GM21526 (cell line): ENCODE results near the gene MYBBP1A.

Experiments used
- ATAC-seq: cut with Tn5 transposase; IDR thresholded peaks from one replicate; pipeline ENCODE4 v1.9.1; 2021; ENCODE audit warnings: moderate library complexity; ENCODE audit not compliant: unreplicated experiment, low FRiP score

The MYBBP1A gene

DNA sequence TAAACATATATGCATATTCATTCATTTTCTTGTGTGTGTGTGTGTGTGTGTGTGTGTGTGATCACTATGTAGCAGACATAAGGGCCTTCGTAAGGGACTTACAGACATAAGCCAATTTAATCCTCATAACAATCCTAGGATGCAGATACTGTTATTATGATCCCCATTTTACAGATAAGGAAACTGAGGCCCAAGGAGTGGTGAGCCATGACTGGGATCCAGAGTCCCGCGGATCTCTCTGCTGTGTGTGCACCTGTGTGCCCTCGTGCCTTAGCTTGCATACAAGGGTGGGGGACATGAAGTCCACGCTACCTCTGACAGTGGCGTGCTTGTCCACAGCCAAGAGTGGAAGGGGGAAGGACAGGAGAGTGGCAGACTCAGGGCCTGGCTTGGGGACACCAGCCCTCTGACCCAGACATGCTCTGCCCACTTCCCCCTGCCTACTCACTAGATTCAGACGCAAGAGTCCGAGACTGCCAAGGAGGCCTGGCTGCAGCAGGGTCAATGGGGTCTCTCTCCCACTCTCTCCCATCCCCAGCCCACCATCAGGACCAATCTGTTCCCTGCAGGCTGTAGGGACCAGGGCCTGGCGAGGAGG, 19.4 kb upstream of the MYBBP1A start:
- no peak for ATAC-seq

- ATAC-seq, result no peak
Observed at GRCh38 chr17:4573669-4574068, 18.5 kb upstream of the MYBBP1A start.

GRCh38 chr17:4573115-4573514, 17.9 kb upstream of the MYBBP1A start:
- ATAC-seq, result no peak

DNA sequence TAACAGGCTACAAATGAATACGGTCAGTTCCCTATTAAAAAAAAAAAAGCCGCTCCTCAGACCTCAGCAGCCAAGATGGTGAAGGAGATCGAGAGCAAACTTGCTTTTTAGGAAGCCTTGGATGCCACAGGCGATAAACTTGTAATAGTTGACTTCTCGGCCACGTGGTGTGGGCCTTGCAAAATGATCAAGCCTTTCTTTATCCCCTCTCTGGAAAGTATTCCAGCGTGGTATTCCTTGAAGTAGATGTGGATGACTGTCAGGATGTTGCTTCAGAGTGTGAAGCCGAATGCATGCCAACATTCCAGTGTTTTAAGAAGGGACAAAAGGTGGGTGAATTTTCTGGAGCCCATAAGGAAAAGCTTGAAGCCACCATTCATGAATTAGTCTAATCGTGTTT, 16.9 kb upstream of the MYBBP1A start:
- ATAC-seq, result no peak

DNA sequence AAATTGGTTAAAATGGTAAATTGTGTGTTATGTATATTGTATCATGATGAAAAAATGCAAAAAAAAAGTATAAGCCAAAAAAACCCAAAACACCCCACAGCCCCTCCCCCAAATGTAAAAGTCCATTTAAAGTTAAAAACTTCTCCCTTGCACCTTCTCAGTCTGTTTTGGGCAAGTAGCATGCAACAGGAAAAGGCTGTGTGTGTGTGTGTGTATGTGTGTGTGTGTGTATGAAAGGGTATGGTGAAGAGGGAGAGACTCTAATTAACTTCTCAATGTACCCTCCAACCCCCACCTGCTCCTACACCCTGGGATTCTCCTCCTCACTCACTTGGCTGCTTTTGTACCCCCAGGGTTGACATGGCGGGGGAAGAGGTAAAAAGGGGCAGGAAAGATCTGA, 14.4 kb upstream of the MYBBP1A start:
- no peak for ATAC-seq

GRCh38 chr17:4566785-4567184, 11.6 kb upstream of the MYBBP1A start:
- ATAC-seq, result no peak

DNA sequence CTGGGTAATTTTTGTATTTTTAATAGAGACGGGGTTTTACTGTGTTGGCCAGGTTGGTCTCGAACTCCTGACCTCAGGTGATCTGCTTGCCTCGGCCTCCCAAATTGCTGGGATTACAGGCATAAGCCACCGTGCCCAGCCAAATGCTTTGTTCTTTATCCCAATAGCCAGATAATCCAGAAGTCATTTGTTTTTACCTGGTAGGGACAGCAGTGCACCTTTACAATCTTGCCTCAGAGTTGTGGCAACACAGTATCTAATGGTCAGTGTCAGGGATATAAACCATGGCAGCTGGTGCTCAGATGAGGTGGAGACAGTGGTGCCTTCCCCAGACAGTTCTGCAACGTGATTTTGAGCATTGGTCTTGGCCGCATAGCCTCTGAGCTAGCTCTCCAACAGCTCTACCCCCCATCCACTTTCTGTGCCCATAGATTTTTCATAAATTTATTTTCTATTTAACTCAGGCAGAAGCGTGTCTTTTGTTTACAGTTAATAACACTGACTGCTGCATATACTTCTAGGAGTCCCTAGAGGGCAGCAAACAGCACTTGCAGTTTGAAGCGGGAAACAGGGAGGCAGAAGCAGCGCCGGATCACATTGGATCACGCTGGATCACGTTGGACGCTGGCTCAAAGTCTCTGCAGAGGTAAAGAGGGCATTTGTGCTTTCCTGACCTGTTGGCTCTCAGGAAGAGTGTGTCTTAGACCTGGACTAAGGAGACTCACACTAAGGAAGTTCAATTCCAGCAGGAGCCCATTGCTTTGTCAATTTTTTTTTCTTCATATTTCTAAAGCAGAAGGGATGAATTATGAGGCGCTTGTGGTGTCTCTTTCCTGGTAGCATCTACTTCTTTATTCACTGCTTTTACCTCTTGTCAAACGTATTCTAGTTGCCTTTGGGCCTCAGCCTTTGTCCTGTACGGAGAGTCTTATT, 10.3 kb upstream of the MYBBP1A start:
- no peak for ATAC-seq

- ATAC-seq, result no peak
Observed at GRCh38 chr17:4562015-4562969, 7.1 kb upstream of the MYBBP1A start.

GRCh38 chr17:4560837-4561256, 5.7 kb upstream of the MYBBP1A start:
- ATAC-seq, result no peak

GRCh38 chr17:4560421-4560820, 5.2 kb upstream of the MYBBP1A start, which contains the start of gene GGT6:
Gene GGT6 (minus strand): TSS chr17:4560577. CDS start chr17:4560521, 56 bp downstream.
- no peak for ATAC-seq

GRCh38 chr17:4559966-4560365, 4.8 kb upstream of the MYBBP1A start:
- no peak for ATAC-seq

GRCh38 chr17:4559139-4559791, 4.1 kb upstream of the MYBBP1A start:
- no peak for ATAC-seq

DNA sequence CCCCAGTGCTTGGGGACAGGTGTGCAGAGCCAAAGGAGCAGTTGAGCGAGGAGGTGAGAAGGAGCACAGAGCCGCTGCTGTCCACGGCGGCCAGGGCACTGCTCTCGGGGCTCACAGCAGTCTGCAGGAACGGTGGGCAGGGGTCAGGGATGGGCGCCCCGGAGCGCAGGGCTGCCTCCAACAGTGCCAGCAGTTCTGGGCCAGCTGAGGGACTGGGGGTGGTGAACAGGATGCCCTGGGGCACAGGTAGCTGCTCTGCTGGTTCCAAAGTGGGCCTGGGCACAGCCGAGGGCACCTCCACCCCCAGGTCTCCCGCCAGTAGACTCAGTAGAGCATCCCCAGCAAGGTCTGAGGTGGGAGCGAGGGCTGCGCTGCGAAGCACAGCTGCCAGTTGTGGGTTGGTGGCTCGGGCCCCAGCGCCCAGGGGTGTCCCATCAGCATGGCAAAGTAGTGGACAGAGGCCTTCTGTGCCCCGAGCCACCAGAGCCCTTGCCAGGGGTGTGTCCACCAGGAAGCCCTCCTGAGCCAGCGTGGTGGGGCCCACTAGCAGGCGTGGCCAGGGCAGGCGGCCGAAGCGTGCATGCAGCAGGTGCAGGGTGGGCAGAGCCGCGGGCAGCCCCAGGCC, 3.3 kb upstream of the MYBBP1A start:
- no peak for ATAC-seq

DNA sequence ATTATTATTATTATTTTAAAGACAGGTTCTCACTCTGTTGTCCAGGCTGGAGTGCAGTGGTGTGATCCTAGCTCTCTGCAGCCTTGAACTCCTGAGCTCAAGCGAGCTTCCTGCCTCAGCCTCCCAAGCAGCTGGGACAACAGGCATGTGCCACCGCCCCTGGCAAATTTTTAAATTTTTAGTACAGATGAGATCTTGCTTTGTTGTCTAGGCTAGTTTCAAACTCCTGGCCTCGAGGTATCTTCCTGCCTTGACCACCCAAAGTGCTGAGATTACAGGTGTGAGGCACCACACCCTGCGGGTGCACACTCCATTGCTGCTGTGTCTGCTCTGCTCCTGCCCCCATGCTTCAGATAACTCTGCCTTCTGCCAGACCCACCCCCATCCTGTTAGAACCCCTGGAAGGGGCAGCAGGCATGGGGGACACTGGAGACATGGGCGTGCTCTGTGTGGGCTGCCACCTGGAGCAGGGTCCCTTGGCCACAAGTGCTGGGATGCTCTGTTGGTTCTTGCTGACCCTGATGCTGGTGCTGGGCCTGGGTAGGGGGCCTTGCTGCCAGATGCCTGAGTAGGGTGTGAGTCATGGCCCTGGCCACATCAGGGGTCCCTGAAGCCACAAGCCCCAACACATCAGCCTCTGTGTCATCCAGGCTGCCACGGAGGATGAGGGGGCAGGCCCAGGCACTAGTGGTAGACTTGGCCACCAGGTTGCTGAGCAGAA, 2.6 kb upstream of the MYBBP1A start:
- ATAC-seq, result no peak

- no peak for ATAC-seq
Observed at GRCh38 chr17:4556996-4557395, 1.8 kb upstream of the MYBBP1A start.

GRCh38 chr17:4555873-4556759, 932 bp upstream of the MYBBP1A start:
- no peak for ATAC-seq

- ATAC-seq, result no peak
Observed at GRCh38 chr17:4554441-4554996, 665 bp downstream of the MYBBP1A start.

GRCh38 chr17:4553669-4554068, 1.5 kb downstream of the MYBBP1A start:
- no peak for ATAC-seq
